ENCODE data around the gene MED15. TPM values are rescaled to one million over a fixed set of nuclear protein-coding genes. Genes with fewer than 3 reads are reported as not detected.

The MED15 gene
- total RNA-seq, 4 donors from 2014 or later: 37.5 to 69.4 (median 52.7) TPM

GRCh38 chr22:20514658-20515406, 7.4 kb downstream of the MED15 start:
- peak overlapping the region; percentile 60 to 78 (median 74) for H3K27ac ChIP-seq
- H3K4me1 ChIP-seq: peaks cover 40 to 45% of the 10 kb centered on the region in 2 donors

GRCh38 chr22:20516399-20516798, 9.0 kb downstream of the MED15 start:
- in situ Hi-C loops (cut with MboI; ENCODE audit: low sequenced_read_pairs in 4 of 4): no loop called here
- intact Hi-C loops (cut with DNase I; ENCODE audit: low total_unique reads): no loop called here
- H3K4me1 ChIP-seq: peaks cover 25 to 30% of the 10 kb centered on the region in 2 donors

More at GRCh38 chr22:20514658-20515406, 7.4 kb downstream of the MED15 start:
- Histone ChIP-seq H3K27me3 (no peaks in the 10 kb centered on the region), H3K4me3 (no peak overlapping the region), H3K9me3 (no peaks in the 10 kb centered on the region), H3K36me3 (peaks cover 0 to 6% of the 10 kb centered on the region in 2 donors)
- peak; percentile 69 to 92 for DNase-seq
- in situ Hi-C loops (cut with MboI; ENCODE audit: low sequenced_read_pairs in 4 of 4) (no loop called here), intact Hi-C loops (cut with DNase I; ENCODE audit: low total_unique reads) (loop anchor here (2.0 kb wide), 1 partner anchor 42 kb away; no protein-coding TSS in a partner anchor)
- TF ChIP-seq CTCF (IDR thresholded peaks at IDR 0.05 in 4 of 5, conservative IDR thresholded peaks at IDR 0.05 in 1 of 5) (no peak), POLR2A (IDR thresholded peaks at IDR 0.05) (peak in 1 of 2 donors; percentile 30)
- ATAC-seq: peak; percentile 95 to 97

GRCh38 chr22:20517422-20517821, 10.0 kb downstream of the MED15 start:
- intact Hi-C loops (cut with DNase I; ENCODE audit: low total_unique reads) (no loop called here), in situ Hi-C loops (cut with MboI; ENCODE audit: low sequenced_read_pairs in 4 of 4) (no loop called here)
- DNase-seq (no peak), ATAC-seq (no peak)
- Histone ChIP-seq H3K9me3 (no peaks in the 10 kb centered on the region), H3K4me3 (no peak overlapping the region), H3K4me1 (peaks cover 14 to 24% of the 10 kb centered on the region in 2 donors), H3K36me3 (peaks cover 0 to 12% of the 10 kb centered on the region in 2 donors), H3K27me3 (no peaks in the 10 kb centered on the region), H3K27ac (no peak overlapping the region)
- no peak for TF ChIP-seq CTCF (IDR thresholded peaks at IDR 0.05 in 4 of 5, conservative IDR thresholded peaks at IDR 0.05 in 1 of 5)
- TF ChIP-seq POLR2A (IDR thresholded peaks at IDR 0.05): no peak

More at GRCh38 chr22:20516399-20516798, 9.0 kb downstream of the MED15 start:
- Histone ChIP-seq H3K4me3 (no peak overlapping the region), H3K27ac (peak overlapping the region in 1 of 4 donors; percentile 14), H3K36me3 (peaks cover 0 to 12% of the 10 kb centered on the region in 2 donors), H3K9me3 (no peaks in the 10 kb centered on the region), H3K27me3 (no peaks in the 10 kb centered on the region)
- no peak for ATAC-seq
- no peak for DNase-seq
- TF ChIP-seq CTCF (IDR thresholded peaks at IDR 0.05 in 4 of 5, conservative IDR thresholded peaks at IDR 0.05 in 1 of 5) (no peak), POLR2A (IDR thresholded peaks at IDR 0.05) (no peak)

GRCh38 chr22:20517841-20518592, 10.6 kb downstream of the MED15 start:
- intact Hi-C loops (cut with DNase I; ENCODE audit: low total_unique reads): no loop called here
- peaks cover 0 to 12% of the 10 kb centered on the region in 2 donors for H3K36me3 ChIP-seq

More at GRCh38 chr22:20517841-20518592, 10.6 kb downstream of the MED15 start:
- in situ Hi-C loops (cut with MboI; ENCODE audit: low sequenced_read_pairs in 4 of 4): no loop called here
- Histone ChIP-seq H3K9me3 (no peaks in the 10 kb centered on the region), H3K27ac (no peak overlapping the region), H3K27me3 (no peaks in the 10 kb centered on the region), H3K4me3 (no peak overlapping the region), H3K4me1 (peaks cover 14 to 28% of the 10 kb centered on the region in 2 donors)
- no peak for DNase-seq
- no peak for ATAC-seq
- no peak for TF ChIP-seq CTCF (IDR thresholded peaks at IDR 0.05 in 4 of 5, conservative IDR thresholded peaks at IDR 0.05 in 1 of 5)
- no peak for TF ChIP-seq POLR2A (IDR thresholded peaks at IDR 0.05)

Data from gastrocnemius medialis (tissue), 4 donors.